ENCODE results near the gene CHAF1A.

DNA sequence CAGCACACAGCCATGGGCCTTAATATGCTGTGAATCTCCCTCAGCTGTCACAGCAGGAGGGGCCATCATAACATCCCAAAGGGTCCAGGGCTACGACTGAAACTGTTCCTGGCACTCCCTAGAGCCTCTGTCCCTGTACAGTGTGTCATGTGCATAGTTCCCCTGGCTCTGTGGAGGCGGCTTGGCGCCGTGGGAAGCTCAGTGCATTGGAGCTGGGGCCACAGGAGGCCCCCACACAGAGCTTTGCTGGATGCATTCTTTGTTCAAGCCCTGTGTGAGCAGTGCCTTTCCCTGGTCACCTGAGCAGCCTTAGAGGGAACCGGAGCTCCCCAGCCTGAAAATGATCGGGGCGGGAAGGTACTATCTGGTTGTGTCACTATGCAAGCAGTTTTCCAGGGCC, 33.8 kb downstream of the CHAF1A start:
- TF ChIP-seq, protein P1, sequence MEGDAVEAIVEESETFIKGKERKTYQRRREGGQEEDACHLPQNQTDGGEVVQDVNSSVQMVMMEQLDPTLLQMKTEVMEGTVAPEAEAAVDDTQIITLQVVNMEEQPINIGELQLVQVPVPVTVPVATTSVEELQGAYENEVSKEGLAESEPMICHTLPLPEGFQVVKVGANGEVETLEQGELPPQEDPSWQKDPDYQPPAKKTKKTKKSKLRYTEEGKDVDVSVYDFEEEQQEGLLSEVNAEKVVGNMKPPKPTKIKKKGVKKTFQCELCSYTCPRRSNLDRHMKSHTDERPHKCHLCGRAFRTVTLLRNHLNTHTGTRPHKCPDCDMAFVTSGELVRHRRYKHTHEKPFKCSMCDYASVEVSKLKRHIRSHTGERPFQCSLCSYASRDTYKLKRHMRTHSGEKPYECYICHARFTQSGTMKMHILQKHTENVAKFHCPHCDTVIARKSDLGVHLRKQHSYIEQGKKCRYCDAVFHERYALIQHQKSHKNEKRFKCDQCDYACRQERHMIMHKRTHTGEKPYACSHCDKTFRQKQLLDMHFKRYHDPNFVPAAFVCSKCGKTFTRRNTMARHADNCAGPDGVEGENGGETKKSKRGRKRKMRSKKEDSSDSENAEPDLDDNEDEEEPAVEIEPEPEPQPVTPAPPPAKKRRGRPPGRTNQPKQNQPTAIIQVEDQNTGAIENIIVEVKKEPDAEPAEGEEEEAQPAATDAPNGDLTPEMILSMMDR (IDR thresholded peaks at IDR 0.05), result no peak
- TF ChIP-seq POLR2AphosphoS5 (IDR thresholded peaks at IDR 0.05), result no peak
- no peak for TF ChIP-seq EP300 (IDR thresholded peaks at IDR 0.05; ENCODE audit: low read depth)
- TF ChIP-seq POLR2A (IDR thresholded peaks at IDR 0.05), result no peak
